Fibroblast of lung (primary cell): ENCODE data around the gene KNCN. TPM values are rescaled to one million over a fixed set of nuclear protein-coding genes. Genes with fewer than 3 reads are reported as not detected.

Source experiments
- DNase-seq, 2 donors: peaks; one replicate each; pipeline versions ENCODE4 v3.0.0 to v3.0.0-alpha.2; 2010; ENCODE audit warnings: low read depth in 2 of 2
- H2AFZ ChIP-seq: 2 replicates; pipeline ENCODE4 v1.5.1; 2012; ENCODE audit warnings: low read length, control low read depth, inconsistent platforms
- H3K27ac ChIP-seq: 2 replicates; pipeline ENCODE4 v1.5.1; 2011; ENCODE audit warnings: low read length, control low read depth; ENCODE audit not compliant: insufficient read depth
- H3K27me3 ChIP-seq: 2 replicates; pipeline ENCODE4 v1.5.1; 2011; ENCODE audit warnings: mild to moderate bottlenecking, low read length; ENCODE audit not compliant: control insufficient read depth, insufficient read depth
- H3K36me3 ChIP-seq: 2 replicates; pipeline ENCODE4 v1.5.1; 2011; ENCODE audit warnings: low read length; ENCODE audit not compliant: control insufficient read depth, insufficient read depth
- H3K4me1 ChIP-seq: 2 replicates; pipeline ENCODE4 v1.5.1; 2011; ENCODE audit warnings: low read length; ENCODE audit not compliant: control insufficient read depth, insufficient read depth; ENCODE audit errors: extremely low read depth
- H3K4me2 ChIP-seq: 2 replicates; pipeline ENCODE4 v1.5.1; 2011; ENCODE audit warnings: low read length, control low read depth; ENCODE audit not compliant: insufficient read depth; ENCODE audit errors: extremely low read depth
- H3K4me3 ChIP-seq, 4 experiments: fragments of 200-600 bp in 1 of 4; sonication (generic) in 1 of 4; replicated peaks in 1 of 4; 2 replicates each; pipeline ENCODE4 v1.5.1; 2011 to 2016; ENCODE audit warnings: low read length in 4 of 4, low read depth in 3 of 4, mild to moderate bottlenecking in 3 of 4, control low read depth in 2 of 4, inconsistent platforms in 1 of 4, mixed read lengths in 1 of 4; ENCODE audit not compliant: insufficient read depth in 1 of 4; ENCODE audit errors: control extremely low read depth in 1 of 4
- H3K79me2 ChIP-seq: 2 replicates; pipeline ENCODE4 v1.5.1; 2012; ENCODE audit warnings: mild to moderate bottlenecking, low read length, inconsistent platforms; ENCODE audit not compliant: control insufficient read depth, insufficient read depth
- H3K9ac ChIP-seq: 2 replicates; pipeline ENCODE4 v1.5.1; 2011; ENCODE audit warnings: mild to moderate bottlenecking, low read length, control low read depth; ENCODE audit not compliant: insufficient read depth
- H3K9me3 ChIP-seq: 2 replicates; pipeline ENCODE4 v1.5.1; 2012; ENCODE audit warnings: low read depth, low read length; ENCODE audit not compliant: control insufficient read depth, insufficient read depth
- H4K20me1 ChIP-seq: 2 replicates; pipeline ENCODE4 v1.5.1; 2011; ENCODE audit warnings: low read length; ENCODE audit not compliant: control insufficient read depth, insufficient read depth; ENCODE audit errors: extremely low read depth
- CTCF ChIP-seq, 2 donors: IDR thresholded peaks in 1 of 2; conservative IDR thresholded peaks in 1 of 2; 1 replicate in 1 of 2; 2 replicates in 1 of 2; pipeline ENCODE4 v1.5.1; 2011 to 2012; ENCODE audit warnings: low read length in 2 of 2, control low read depth in 1 of 2, inconsistent platforms in 1 of 2, low read depth in 1 of 2, mild to moderate bottlenecking in 1 of 2
- EZH2 ChIP-seq: IDR thresholded peaks from 2 replicates; pipeline ENCODE4 v1.5.1; 2012; ENCODE audit warnings: low read length, control low read depth, mild to moderate bottlenecking; ENCODE audit errors: missing control alignments
- polyA plus RNA-seq, 2 donors: library from polyadenylated mRNA; depleted of rRNA in 1 of 2; stranded (reverse) in 1 of 2; unstranded in 1 of 2; fragments of >200 nt; gene quantifications; 2 replicates each; pipeline ENCODE4 v1.2.1, GENCODE V29; 2011 to 2012; ENCODE audit warnings: missing spikeins in 1 of 2
- total RNA-seq: library from RNA; depleted of rRNA; stranded (reverse); fragments of >200 nt; gene quantifications from 2 replicates; pipeline ENCODE4 v1.2.1, GENCODE V29; 2014

The KNCN gene
- total and polyA plus RNA-seq, 2 donors (not counting 1 experiment from before 2014, with no cell fraction given), result not detected

GRCh38 chr1:46592823-46593222 lies 41.4 kb upstream of the KNCN start:
- H3K9me3 ChIP-seq, result no peaks in the 10 kb centered on the region
- TF ChIP-seq CTCF (conservative IDR thresholded peaks at IDR 0.05 in 1 of 2, IDR thresholded peaks at IDR 0.05 in 1 of 2; ENCODE audit: low read depth in 1 of 2, low read length in 2 of 2), result no peak
- TF ChIP-seq EZH2, result no peak
- H3K4me3 ChIP-seq, result no peak overlapping the region
- DNase-seq, result no peak
- H3K79me2 ChIP-seq, result no peaks in the 10 kb centered on the region
- peaks cover 8% of the 10 kb centered on the region for H3K36me3 ChIP-seq
- no peak overlapping the region for H3K4me2 ChIP-seq
- H2AFZ ChIP-seq, result no peak overlapping the region
- no peaks in the 10 kb centered on the region for H4K20me1 ChIP-seq
- H3K27me3 ChIP-seq, result no peaks in the 10 kb centered on the region
- no peak overlapping the region for H3K9ac ChIP-seq
- H3K4me1 ChIP-seq, result no peaks in the 10 kb centered on the region
- H3K27ac ChIP-seq, result no peak overlapping the region

- Histone ChIP-seq H4K20me1 (no peaks in the 10 kb centered on the region), H3K36me3 (peaks cover 8% of the 10 kb centered on the region), H3K9me3 (no peaks in the 10 kb centered on the region), H3K4me2 (no peak overlapping the region), H3K4me3 (no peak overlapping the region), H3K27ac (no peak overlapping the region), H2AFZ (no peak overlapping the region), H3K4me1 (no peaks in the 10 kb centered on the region), H3K79me2 (no peaks in the 10 kb centered on the region), H3K9ac (no peak overlapping the region), H3K27me3 (no peaks in the 10 kb centered on the region)
- no peak for TF ChIP-seq CTCF (conservative IDR thresholded peaks at IDR 0.05 in 1 of 2, IDR thresholded peaks at IDR 0.05 in 1 of 2; ENCODE audit: low read depth in 1 of 2, low read length in 2 of 2)
- no peak for TF ChIP-seq EZH2
- no peak for DNase-seq
Observed at GRCh38 chr1:46589529-46589928, 38.1 kb upstream of the KNCN start.

GRCh38 chr1:46587069-46587468 lies 35.6 kb upstream of the KNCN start:
- no peak for DNase-seq
- Histone ChIP-seq H4K20me1 (no peaks in the 10 kb centered on the region), H3K27me3 (no peaks in the 10 kb centered on the region), H3K4me1 (no peaks in the 10 kb centered on the region), H2AFZ (no peak overlapping the region), H3K9me3 (no peaks in the 10 kb centered on the region), H3K9ac (no peak overlapping the region), H3K36me3 (peaks cover 10% of the 10 kb centered on the region), H3K4me2 (no peak overlapping the region), H3K27ac (no peak overlapping the region), H3K79me2 (no peaks in the 10 kb centered on the region), H3K4me3 (no peak overlapping the region)
- TF ChIP-seq CTCF (conservative IDR thresholded peaks at IDR 0.05 in 1 of 2, IDR thresholded peaks at IDR 0.05 in 1 of 2; ENCODE audit: low read depth in 1 of 2, low read length in 2 of 2), result no peak
- TF ChIP-seq EZH2, result no peak
